ENCODE measurements around the gene BRAF. TPM values are rescaled to one million over a fixed set of nuclear protein-coding genes. Genes with fewer than 3 reads are reported as not detected.

BRAF gene
- total RNA-seq, 1 donor from 2014 or later = 34.7 TPM

Other genes with a start within 250 kb of the BRAF start
- gene NDUFB2, start 228.2 kb downstream of the BRAF start, total RNA-seq = 202 TPM
- 41.9 TPM for gene MRPS33, start 90.0 kb upstream of the BRAF start, total RNA-seq
- gene TMEM178B, start 149.1 kb upstream of the BRAF start, total RNA-seq = 0.74 TPM